NCI-H2081 treated with DMSO at 0.1 percent for 48 hours (cell line): ENCODE results near the gene GPI.

Experiments
- DNase-seq: peaks from one replicate; lab custom pipeline; 2025; lab: John Stamatoyannopoulos, UW

The GPI gene

GRCh38 chr19:34404109-34404909, 39.3 kb downstream of the GPI start, which contains the start of gene PDCD2L:
Gene PDCD2L (plus strand): TSS chr19:34404399. CDS start chr19:34404431, 32 bp downstream.
- peak; percentile 52 for DNase-seq

GRCh38 chr19:34405892-34406660, 41.1 kb downstream of the GPI start:
- no peak for DNase-seq

- no peak for DNase-seq
Measured at GRCh38 chr19:34408411-34408810, 43.4 kb downstream of the GPI start.

DNA sequence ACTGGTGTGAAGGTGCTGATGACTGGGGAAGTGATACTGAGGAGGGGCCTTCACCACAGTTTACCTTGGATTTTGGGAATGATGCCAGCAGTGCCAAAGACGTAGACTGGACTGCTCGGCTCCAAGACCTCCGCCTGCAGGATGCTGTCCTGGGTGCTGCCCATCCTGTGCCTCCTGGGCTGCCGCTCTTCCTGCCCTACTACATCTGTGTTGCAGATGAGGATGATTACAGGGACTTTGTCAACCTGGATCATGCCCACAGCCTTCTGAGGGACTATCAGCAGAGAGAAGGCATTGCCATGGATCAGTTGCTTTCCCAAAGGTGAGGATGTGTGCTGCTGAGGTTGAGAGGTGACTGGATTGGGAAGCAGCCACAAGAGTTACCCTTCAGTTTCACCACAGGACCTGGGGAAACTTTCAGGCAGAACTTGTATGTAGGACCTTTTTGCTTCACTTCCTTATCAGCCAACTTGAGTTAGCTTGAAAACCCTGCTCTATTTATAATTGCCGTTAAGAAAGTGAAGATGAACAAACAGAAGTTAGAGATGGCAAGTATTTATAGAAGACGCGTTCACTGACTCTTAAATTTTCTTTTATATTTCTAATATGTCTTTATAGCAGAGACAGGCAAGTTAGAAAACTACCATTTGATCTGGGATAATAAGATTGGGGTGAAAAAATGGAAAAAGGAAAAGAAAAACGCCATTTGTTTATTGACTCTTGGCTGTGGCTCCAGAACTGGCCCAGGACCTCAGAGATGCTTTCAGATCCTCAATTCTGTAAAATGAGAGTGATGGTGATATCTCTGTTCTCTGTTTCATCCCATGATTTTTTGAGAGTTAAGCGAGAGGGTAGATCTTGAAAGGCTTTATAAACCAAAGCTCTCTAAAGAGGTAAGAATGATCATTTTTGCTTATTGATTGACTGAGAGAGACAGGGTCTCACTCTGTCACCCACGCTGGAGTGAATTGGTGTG, 44.5 kb downstream of the GPI start:
- DNase-seq: no peak

DNA sequence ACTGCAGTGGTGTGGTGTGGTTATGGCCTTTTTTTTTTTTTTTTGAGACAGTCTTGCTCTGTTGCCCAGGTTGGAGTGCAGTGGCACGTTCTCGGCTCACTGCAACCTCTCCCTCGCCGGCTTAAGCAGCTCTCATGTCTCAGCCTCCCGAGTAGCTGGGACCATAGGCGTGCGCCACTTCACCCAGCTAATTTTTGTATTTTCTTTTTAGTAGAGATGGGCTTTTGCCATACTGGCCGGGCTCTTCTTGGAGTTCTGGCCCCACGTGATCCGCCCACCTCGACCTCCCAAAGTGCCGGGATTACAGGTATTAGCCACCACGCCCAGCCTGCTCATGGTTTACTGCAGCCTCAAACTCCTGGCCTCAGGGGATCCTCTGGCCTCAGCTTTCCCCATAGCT, 46.2 kb downstream of the GPI start:
- DNase-seq: no peak

DNA sequence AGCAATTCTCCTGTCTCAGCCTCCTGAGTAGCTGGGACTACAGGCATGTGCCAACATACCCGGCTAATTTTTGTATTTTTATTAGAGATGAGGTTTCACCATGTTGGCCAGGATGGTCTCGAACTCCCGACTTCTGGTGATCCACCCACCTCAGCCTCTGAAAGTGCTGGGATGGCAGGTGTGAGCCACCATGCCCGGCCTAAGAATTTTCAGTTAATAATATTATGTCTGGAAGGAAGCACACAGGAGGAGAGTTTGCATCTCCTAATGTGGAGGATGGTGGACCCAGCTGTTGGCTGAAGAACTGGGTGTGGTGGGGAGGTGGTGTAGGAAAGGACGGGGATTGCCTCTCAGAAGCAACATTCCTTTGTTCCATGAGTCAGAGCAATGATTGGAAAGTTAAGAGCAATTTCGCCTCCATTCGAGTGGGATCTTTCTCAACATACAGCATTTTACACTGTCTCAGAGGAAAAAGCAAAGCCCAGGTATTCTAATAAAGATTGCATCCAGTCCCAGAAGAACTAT, 51.1 kb downstream of the GPI start:
- DNase-seq: no peak

DNA sequence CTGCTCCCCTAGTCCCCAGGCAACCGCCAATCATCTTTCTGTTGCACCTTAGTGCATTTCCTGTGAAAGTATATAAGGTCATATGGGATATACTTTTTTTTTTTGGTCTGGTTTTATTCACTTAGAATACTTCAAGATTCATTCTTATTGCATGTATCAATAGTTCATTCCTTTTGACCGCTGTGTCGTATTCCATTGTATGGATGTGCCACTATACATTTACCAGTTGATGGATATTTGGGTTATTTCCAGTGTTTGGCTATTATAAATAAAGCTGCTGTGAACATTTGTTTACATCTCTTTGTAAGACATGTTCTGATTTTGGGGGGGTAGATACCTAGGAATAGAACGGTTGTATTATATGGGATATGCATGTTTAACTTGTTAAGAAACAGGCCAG, 53.3 kb downstream of the GPI start:
- DNase-seq: no peak

DNA sequence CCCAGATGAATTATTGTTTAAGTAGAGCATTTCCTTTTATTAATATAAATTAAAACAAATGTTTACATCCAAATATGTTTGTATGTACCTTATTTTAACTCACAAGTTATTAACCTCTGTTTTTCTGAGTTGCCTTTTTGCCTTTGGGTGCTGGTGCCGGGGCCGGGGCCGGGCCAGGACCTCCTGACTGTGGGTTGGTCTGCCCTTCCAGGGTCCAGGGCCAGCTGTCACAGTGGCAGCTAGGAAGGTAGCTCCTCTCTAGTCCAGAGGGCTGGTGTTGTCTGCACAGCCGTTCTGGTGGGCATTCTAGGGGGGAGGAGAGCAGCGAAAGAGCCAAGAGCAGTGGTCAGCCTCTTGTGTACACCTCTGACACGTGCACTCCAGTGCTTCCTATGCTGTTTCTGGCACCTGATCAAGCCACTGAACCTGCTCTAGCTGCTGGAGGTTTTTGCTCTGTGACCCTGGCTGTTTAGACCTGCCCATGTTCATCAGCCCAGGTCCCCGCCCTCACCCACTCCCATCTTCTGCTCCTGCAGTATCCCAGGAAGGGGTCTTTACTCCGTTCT, 61.2 kb downstream of the GPI start:
- DNase-seq: no peak

- DNase-seq: no peak
Measured at GRCh38 chr19:34428549-34429285, 63.7 kb downstream of the GPI start.

DNA sequence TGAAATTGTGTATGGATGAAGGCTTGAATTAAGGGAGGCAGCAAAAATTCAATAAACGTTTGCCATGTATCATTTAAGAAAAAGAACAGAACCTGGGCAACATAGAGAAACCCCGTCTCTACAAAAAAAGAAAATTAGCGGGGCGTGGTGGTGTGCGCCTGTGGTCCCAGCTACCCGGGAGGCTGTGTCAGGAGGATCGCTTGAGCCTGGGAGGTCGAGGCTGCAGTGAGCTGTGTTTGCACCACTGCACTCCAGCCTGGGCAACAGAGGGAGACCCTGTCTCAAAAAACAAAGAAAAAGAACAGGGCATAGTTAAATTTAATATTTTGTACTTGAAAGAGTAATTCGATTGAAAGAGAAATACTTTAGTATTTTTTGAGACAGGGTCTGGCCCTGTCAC, 64.6 kb downstream of the GPI start:
- no peak for DNase-seq

DNA sequence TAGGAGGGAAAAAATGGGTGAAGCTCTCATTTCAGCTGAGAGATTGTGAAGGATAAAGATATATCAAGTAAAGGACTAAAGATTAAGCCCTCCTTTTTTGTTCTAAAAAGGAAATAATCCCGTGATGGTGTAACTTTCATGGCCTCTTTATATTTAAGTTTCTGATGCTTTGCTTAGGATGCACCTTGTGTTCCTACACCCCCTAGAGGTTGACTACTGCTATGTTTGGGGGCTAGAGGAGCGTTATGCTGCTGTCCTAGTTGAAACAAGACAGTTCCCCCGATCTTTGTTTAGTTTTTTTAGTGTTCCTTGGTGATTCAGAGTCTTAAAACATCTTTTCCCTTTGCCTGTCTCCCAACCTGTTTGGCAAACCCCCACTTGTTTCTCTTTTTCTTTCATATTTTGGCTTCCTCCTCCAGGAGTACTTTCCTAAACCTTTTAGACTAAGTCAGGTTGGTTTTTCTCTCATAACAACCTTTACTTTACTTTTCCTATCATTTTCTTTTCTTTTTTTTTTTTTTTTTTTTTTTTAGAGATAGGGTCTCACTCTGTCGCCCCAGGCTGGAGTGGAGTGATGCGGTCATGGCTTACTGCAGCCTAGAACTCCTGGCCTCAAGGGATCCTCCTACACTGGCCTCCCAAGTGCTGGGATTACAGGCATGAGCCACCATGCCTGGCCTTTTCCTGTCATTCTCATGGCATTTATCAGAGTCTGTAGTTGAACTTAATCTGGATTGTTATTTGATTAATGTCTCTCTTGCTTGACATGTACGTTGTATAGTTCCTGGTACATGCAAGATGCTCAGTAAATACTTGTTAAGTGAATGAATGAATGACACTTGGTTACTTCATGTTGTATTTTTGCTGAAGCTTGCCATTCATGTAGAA, 66.0 kb downstream of the GPI start:
- DNase-seq: no peak

DNA sequence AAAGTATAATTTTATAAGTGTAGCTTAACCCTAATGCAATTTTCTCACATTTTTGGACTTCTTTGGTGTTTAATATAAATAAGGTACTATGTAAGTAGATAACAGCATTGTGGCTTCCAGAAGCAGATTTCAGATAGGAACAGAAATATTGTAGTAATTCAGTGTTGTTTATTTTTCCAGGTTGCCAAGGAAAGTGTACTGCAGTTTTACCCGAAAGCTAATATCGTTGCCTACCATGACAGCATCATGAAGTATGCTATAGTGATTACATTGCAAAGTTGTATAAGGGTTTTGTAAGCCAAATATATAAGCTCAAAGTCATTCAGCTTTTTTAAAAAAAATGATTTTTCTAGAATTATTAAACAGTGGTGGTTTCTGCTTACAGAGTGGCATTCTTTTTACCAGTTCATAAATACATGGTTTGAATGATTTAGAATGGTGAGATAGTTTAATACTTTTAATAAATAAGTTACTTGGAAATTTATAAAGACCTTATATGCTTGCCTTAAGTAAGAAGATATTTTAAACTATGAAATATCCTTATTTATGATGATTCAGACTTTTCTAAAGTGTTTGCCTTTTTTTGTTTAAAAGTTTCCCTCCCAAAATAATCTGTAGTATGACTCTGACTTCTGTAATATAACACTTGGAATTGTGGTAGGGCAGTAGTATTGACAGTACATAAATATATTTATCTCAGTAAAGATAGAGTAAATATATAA, 66.8 kb downstream of the GPI start:
- no peak for DNase-seq

GRCh38 chr19:34432797-34433196, 67.8 kb downstream of the GPI start:
- DNase-seq: no peak

DNA sequence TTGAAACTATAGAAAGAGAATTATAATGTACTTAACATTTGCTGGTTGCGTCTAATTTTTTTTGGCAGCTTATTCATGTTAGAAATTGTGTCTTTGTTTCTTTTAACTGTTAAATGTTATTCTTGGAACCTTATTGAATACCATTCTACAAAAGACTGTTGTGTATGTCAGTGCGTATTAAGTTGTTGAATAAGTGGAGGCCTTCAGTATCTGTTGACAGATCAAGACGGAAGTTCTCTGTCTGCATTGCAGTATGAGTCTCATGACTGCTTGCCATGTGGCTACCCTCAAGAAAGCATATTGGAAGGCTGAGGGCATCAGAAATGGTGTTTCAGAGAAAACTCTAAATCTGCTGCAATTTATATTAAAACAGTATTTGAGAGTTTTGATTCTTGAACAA, 71.7 kb downstream of the GPI start:
- no peak for DNase-seq

- no peak for DNase-seq
Measured at GRCh38 chr19:34448191-34448590, 83.2 kb downstream of the GPI start.
